Suppressor macrophage (primary cell): Measurements from ENCODE around the gene CYP11A1.
"Not testable (repeated sequence)": the region's sequence is repeated elsewhere in the genome, so short reads cannot be mapped to it uniquely, and the experiment has no call there.

Experiments
- DNase-seq, 4 experiments: peaks; one replicate each; pipeline ENCODE4 v3.0.0-alpha.2; 2020 to 2022

CYP11A1 gene

DNA sequence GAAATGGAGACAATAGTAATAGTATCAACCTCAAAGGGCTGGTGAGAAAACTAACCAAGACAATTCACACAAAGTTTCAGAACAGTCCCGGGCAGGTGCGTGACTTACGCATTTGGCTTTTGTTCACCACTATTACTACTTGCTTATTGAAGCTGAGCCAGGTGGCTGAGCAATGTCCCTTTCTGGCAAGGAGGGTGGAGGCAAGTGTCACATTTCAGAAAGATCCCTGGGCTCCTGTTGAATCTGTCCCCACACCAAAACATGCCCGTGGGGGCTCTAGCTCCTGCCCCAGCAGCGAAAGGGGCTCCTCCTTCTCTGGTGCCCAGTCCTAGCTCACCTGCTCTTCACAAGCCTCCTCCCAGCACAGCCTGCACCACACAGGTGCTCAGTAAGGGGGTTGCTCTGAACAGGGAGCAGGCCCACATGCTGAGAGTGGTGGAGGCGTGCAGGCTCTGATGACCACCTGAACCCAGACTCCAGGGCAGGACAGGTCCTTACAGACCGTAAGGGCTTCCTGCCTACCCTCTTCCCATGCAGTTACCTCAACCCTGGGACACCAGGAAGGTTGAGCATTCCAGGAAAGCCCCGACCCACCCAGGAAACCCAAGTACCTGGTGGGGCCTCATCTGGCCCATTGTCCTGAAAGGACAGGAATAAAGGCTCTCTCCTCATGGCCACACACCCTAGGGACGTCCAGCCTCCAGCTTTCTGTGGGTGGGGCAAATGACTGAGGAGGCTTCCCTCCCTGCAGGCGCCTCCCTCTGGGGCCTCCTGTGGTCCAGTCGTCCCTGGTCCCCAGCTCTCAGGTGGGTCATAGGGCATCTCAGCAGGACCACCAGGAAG lies 33.7 kb upstream of the CYP11A1 start:
- DNase-seq = no peak

DNA sequence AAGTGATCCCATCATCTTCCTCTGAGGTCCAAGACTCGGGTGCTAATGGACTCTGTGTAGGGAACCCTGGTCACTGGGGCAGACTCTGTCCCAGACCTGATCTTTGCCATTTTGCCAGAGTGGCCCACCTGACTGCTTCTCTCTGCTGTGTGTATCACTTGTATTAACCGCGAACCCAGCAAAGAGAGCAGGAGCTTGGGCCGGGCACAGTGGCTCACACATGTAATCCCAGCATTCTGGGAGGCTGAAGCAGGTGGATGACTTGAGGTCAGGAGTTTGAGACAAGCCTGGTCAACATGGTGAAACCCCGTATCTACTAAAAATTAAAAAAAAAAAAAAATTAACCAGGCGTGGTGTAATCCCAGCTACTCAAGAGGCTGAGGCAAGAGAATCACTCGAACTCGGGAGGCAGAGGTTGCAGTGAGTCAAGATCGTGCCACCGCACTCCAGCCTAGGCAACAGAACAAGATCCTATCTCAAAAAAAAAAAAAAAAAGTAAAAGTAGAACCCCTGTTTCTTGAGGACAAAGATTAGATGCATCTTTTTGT lies 32.9 kb upstream of the CYP11A1 start:
- peak in 1 of 4 experiments; percentile 12 for DNase-seq

- peak in 1 of 4 experiments; percentile 36 for DNase-seq
Observed at GRCh38 chr15:74399511-74400312, 32.3 kb upstream of the CYP11A1 start.

DNA sequence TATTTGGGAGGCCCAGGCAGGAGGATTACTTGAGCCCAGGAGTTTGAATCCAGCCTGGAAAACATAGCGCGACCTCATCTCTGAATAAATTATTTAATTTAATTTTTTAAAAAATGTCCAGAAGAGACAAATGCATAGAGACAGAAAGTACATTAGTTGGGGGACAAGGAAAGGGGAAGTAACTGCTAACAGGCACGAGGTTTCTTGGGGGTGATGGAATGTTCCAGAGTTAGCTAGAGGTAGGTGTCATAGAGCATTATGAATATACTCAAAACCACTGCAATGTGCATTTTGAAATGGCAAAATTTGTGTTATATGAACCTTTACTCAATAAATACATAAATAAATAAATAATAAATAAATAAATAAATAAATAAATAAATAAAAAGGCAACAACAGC lies 31.7 kb upstream of the CYP11A1 start:
- peak in 3 of 4 experiments; percentile 38 to 69 (median 54) for DNase-seq

- no peak for DNase-seq
Observed at GRCh38 chr15:74398183-74398582, 30.7 kb upstream of the CYP11A1 start.

DNA sequence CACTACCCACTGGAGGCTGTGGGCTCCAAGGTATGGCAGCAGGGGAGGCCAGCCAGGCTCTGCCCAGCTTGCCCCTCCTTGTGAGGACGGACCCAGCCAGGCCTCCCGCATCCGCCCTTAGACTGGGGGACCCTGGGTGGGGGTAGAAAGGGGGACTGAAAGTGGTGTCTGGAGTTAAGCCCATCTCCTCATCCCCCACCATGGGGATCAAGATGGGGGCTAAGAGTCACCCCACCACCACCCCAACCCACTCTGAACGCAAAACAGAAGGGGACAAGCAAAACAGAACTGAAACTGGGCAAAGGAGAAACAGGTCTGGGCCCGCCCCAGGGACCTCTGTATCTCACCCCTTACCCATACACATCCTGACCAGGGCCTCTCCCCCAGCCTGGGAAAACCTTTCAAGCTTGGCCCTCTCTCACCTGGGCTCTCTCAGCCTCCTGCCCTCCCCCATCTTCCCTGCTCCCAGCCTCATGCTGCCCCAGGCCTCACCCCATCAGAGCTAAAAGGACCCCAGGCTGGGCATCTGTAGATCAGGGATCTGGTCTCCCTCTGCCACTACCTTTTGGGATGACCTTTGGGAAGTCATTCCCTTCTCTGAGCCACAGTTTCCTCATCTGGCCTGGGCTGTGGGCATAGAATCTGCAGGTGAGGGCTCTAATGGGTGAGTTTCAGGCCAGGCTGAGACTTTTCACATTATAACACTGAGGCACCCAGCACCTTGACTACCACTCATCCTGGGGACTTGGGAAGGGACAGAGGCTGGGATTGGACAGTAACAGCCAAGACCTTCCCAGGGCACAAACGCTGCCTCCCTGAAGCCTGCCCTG lies 30.0 kb upstream of the CYP11A1 start:
- DNase-seq = peak in 2 of 4 experiments; percentile 37 to 41

- DNase-seq = peak; percentile 74 to 91 (median 82)
Observed at GRCh38 chr15:74396445-74397238, 29.2 kb upstream of the CYP11A1 start.

DNA sequence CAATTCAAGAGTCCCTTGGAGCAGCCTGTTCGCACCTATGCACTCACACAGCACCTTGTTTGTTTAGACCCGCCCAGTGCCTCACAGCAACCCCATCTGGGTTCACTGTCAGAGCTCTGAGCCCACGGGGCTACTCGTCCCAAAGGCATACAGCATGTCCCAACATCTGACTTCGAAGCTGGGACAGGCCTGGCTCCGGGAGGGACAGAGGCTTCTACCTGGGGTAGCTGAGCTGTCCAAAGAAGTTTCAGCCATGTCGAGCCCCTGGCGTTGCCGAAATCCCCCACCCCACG lies 28.6 kb upstream of the CYP11A1 start:
- DNase-seq = no peak

GRCh38 chr15:74395319-74396145 lies 28.1 kb upstream of the CYP11A1 start:
- no peak for DNase-seq

GRCh38 chr15:74394090-74394846 lies 26.8 kb upstream of the CYP11A1 start:
- no peak for DNase-seq

DNA sequence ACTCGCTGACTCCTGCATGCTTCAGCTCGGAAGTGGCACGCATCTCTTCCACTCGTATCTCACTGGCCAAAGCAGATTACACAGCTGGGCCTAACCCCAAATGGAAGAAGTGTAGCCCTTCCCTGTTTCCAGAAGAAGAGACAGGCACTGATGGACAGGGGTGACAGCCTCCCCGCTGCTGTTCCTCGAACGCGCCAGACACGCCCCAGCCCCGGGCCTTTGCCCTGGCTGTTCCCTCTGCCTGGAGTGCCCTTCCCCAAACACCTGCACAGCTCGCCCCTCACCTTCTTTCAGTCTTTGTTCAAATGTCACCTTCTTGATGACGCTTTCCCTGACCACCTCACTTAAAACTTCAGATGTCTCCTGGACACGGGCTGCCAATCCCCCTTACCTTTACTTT lies 26.0 kb upstream of the CYP11A1 start:
- no peak for DNase-seq

- DNase-seq = no peak
Observed at GRCh38 chr15:74392902-74393301, 25.5 kb upstream of the CYP11A1 start.

DNA sequence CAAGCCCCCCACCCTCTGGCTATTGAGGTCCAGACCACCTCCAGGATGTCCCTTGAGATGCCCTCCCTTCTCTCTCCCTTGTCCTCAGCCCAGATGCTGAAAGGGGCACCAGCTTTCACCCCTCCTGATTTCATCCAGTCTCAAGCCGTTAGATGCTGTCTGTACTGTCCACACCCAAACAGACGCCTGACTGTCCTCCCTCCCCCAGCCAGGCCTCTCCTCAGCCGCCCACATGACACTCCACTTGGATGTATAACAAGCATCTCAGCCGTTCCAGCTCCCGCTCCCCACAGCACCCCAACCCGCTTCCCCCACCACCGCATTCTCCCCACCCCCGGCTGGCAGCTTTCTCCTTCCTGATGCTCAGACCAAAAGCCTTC lies 25.0 kb upstream of the CYP11A1 start:
- no peak for DNase-seq

DNA sequence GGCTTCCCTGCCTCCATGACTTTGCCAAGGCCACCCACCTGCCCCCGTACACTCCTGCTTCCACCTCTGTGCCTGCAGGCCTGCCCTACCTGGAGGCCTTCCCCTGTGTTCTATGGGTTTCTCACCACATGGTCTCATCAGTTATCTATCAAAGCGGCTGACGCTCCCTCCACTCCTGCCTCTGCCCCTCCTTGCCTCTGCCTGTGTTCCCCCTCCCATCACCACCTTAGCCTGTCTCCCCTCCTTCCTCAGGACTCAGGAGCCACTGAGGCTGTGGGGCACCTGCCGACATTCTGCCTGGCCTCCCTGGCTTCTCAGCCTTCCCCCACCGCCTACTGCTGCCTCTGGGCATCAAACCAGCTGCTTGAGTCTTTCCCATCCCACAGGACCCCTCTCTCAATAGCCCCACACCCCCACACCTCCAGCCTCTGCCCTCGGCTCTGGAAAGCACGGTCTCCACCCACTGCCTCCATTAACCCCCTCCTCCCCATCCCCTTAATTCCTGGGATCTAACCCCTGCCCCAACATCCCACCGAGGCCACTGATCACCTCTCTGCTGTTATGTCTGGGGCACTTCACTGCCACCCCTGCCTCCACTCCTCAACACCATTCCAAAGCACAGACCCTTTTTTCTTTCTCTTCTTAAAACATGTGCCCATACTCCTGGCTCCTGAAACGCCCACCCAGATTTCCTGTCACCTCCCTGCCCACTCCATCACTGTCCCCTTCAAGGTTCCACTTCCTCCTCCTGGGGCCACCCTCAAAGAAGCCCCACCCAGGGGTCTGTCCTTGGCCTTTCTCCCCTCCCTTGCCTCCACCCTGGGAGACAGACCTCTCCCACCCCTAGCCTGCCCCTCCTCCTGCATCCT lies 24.4 kb upstream of the CYP11A1 start:
- no peak for DNase-seq

DNA sequence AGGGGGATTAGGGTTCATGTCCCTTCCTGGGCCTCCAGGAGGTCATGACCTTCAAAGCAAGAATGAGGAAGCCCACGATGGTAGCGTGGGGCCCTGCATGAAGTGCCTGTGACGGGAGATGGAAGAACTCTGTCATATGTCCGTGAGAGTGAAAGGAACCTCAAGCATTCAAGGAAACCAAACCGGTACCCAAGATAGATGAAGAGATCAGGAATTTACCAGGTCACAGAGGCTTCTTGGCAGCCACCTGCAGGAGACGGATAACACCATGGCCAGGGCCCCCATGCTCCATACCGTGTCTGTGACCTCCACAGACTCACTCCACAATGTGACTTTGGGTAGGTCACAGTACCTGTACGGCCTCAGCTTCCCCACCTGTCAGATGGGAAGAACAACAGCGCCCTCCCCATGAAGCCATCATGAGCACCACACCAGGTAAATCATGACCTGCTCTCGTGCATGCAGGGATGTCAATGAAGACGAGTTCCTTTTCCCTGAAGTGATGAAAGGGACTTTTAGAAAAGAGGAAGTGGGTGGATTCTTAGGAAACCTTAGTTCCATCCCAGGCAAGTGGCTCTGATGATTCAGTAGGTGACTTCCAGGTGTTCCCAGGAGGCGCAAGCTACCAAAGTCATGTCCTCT lies 23.3 kb upstream of the CYP11A1 start:
- DNase-seq = peak; percentile 29 to 65 (median 51)

GRCh38 chr15:74390049-74390646 lies 22.7 kb upstream of the CYP11A1 start:
- not testable (repeated sequence) for DNase-seq

DNA sequence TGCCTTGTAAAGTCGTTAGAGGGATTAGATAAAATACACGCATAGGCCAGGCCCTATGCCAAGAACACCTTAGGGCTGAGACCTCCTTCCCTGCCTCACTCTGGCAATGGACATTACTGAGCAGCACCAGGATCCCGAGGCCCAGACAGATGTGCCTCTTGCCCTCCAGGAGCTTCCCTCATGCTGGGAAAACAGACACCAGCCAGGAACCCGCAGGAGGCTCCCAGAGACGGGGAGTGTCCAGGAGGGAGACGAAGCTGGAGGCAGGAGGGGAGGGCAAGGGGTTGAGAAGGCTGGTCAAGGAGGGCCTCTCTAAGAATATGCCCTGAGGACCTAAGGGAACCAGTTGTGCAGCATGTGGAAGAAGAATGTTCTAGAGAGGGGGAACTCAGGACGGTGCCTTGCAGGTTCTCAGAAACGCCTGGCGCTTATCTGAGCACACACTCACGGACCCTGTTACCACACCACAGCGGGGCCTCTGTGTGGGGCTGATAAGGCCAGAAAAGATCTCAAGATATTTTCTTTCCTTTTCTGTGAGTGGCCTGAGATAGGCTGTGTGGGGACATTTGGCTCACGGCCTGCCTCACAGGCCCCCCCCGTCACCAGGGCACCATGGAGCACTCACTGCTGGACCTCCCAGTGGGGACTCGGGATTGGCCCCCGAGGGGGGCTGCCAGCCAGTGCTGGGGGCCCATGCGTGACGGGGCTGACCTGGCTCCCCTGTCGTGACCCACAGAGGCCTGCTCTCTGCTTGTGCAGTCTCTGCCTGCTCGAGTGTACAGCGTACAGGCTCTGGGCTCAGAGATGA lies 22.0 kb upstream of the CYP11A1 start:
- DNase-seq = no peak
